PC-3 (cell line): ENCODE data around the gene MDP1. TPM values are rescaled to one million over a fixed set of nuclear protein-coding genes. Genes with fewer than 3 reads are reported as not detected.
A peak's percentile ranks its signal among the peaks of the same experiment; 100 is the strongest.

Source experiments
- ATAC-seq: fragments of 200-7000 bp; cut with Tn5 transposase; 2 replicates; pipeline ENCODE4 v1.9.1; 2020; ENCODE audit warnings: mild to moderate bottlenecking, moderate library complexity
- BruUV-seq: library from RNA; stranded (reverse); fragments of 400-500 nt; replicated peaks from 2 replicates; lab custom pipeline; 2021; lab: Mats Ljungman, UMichigan
- CTCF ChIA-PET: fragments of 300-600 bp; sonication (Branson Sonifier 250); formaldehyde crosslinking; loops from one replicate; lab custom pipeline; 2022; ENCODE audit warnings: antibody characterized with exemption; lab: Charles Lee
- POLR2A ChIA-PET: fragments of 300-600 bp; sonication (Branson Sonifier 250); formaldehyde crosslinking; loops from one replicate; lab custom pipeline; 2022; ENCODE audit warnings: antibody characterized with exemption; ENCODE audit not compliant: unreplicated experiment; lab: Charles Lee
- DNase-seq: peaks from one replicate; pipeline ENCODE4 v3.0.0-alpha.2; 2015
- H2AFZ ChIP-seq: fragments of 300-600 bp; sonication (generic); 2 replicates; pipeline ENCODE4 v1.6.0; 2016; ENCODE audit warnings: antibody characterized with exemption, low read length
- H3F3A ChIP-seq: fragments of 300-600 bp; sonication (generic); one replicate; pipeline ENCODE4 v1.6.0; 2017; ENCODE audit warnings: antibody characterized with exemption, low read length, control low read depth, mild to moderate bottlenecking; ENCODE audit not compliant: unreplicated experiment
- H3K27ac ChIP-seq: fragments of 300-600 bp; sonication (generic); 2 replicates; pipeline ENCODE4 v1.5.1; 2016; ENCODE audit warnings: mild to moderate bottlenecking, low read length
- H3K27me3 ChIP-seq: fragments of 300-600 bp; sonication (generic); 2 replicates; pipeline ENCODE4 v1.6.1; 2016; ENCODE audit warnings: low read length, mixed read lengths
- H3K36me3 ChIP-seq: fragments of 300-600 bp; sonication (generic); 2 replicates; pipeline ENCODE4 v1.6.1; 2016; ENCODE audit warnings: low read depth, mixed run types, low read length, mixed read lengths
- H3K4me1 ChIP-seq: fragments of 300-600 bp; sonication (generic); 2 replicates; pipeline ENCODE4 v1.5.1; 2016; ENCODE audit warnings: low read length; ENCODE audit not compliant: insufficient read depth
- H3K4me2 ChIP-seq: fragments of 300-600 bp; sonication (generic); 2 replicates; pipeline ENCODE4 v1.6.0; 2016; ENCODE audit warnings: low read length
- H3K4me3 ChIP-seq: fragments of 300-600 bp; sonication (generic); 2 replicates; pipeline ENCODE4 v1.5.1; 2016; ENCODE audit warnings: mild to moderate bottlenecking, low read length, mixed read lengths
- H3K79me2 ChIP-seq: fragments of 300-600 bp; sonication (generic); 2 replicates; pipeline ENCODE4 v1.6.1; 2017; ENCODE audit warnings: low read length, mixed read lengths
- H3K9ac ChIP-seq: fragments of 300-600 bp; sonication (generic); 2 replicates; pipeline ENCODE4 v1.6.0; 2016; ENCODE audit warnings: mild to moderate bottlenecking, low read length
- H3K9me2 ChIP-seq: fragments of 300-600 bp; sonication (generic); replicated peaks from 2 replicates; pipeline ENCODE4 v1.6.1; 2016; ENCODE audit warnings: mixed run types, low read length, mixed read lengths
- H3K9me3 ChIP-seq: fragments of 300-600 bp; sonication (generic); 2 replicates; pipeline ENCODE4 v1.6.1; 2016; ENCODE audit warnings: low read length, mixed read lengths
- H4K20me1 ChIP-seq: fragments of 300-600 bp; sonication (generic); 2 replicates; pipeline ENCODE4 v1.6.1; 2016; ENCODE audit warnings: low read length, mixed read lengths
- EZH2 ChIP-seq: fragments of 300-600 bp; sonication (generic); IDR thresholded peaks from one replicate; pipeline ENCODE4 v1.6.1; 2017; ENCODE audit warnings: antibody characterized with exemption, mild to moderate bottlenecking, low read length; ENCODE audit not compliant: unreplicated experiment
- EZH2phosphoT487 ChIP-seq: fragments of 300-600 bp; sonication (generic); IDR thresholded peaks from 2 replicates; pipeline ENCODE4 v1.6.1; 2018; ENCODE audit warnings: mild to moderate bottlenecking, antibody characterized with exemption, low read length, borderline replicate concordance
- intact Hi-C: fragments of 100-400 bp; cut with micrococcal nuclease; formaldehyde crosslinking; loops from 2 replicates; pipeline ENCODE4 v1.9.0; 2023
- total RNA-seq: library from RNA; depleted of rRNA; stranded (reverse); fragments of >200 nt; gene quantifications from 2 replicates; pipeline ENCODE4 v1.2.3, GENCODE V29; 2014
- TF ChIP-seq, protein P1 (sequence below): fragments of 300-600 bp; sonication (generic); conservative IDR thresholded peaks from 2 replicates; pipeline ENCODE4 v1.5.1; 2017; ENCODE audit warnings: antibody characterized with exemption, low read depth, mild to moderate bottlenecking, low read length

MDP1 gene
- total RNA-seq, 1 experiment from 2014 or later: 23.5 TPM

- Histone ChIP-seq H3K4me1 (peaks cover 9% of the 10 kb centered on the region), H3K27me3 (no peaks in the 10 kb centered on the region), H3K27ac (peak overlapping the region; percentile 89), H3K9me2 (no peaks in the 10 kb centered on the region), H4K20me1 (no peaks in the 10 kb centered on the region), H3K36me3 (peaks cover 8% of the 10 kb centered on the region; the same call in 1 of the 2 replicates), H3K9ac (peak overlapping the region; percentile 99), H3K4me2 (peak overlapping the region; percentile 97), H3K9me3 (no peaks in the 10 kb centered on the region), H3F3A (no peaks in the 10 kb centered on the region), H3K79me2 (peaks cover 59% of the 10 kb centered on the region), H3K4me3 (peak overlapping the region; percentile 86), H2AFZ (peak overlapping the region; percentile 99)
- POLR2A ChIA-PET: no interaction called here
- intact Hi-C loops: loop anchor here (1.0 kb wide), 1 partner anchor 46 kb away; no protein-coding TSS in a partner anchor
- CTCF ChIA-PET: no interaction called here
- BruUV-seq: no TSS peak
- ATAC-seq (no peak), DNase-seq (no peak)
- TF ChIP-seq EZH2 (no peak), EZH2phosphoT487 (no peak)
- TF ChIP-seq, protein P1, sequence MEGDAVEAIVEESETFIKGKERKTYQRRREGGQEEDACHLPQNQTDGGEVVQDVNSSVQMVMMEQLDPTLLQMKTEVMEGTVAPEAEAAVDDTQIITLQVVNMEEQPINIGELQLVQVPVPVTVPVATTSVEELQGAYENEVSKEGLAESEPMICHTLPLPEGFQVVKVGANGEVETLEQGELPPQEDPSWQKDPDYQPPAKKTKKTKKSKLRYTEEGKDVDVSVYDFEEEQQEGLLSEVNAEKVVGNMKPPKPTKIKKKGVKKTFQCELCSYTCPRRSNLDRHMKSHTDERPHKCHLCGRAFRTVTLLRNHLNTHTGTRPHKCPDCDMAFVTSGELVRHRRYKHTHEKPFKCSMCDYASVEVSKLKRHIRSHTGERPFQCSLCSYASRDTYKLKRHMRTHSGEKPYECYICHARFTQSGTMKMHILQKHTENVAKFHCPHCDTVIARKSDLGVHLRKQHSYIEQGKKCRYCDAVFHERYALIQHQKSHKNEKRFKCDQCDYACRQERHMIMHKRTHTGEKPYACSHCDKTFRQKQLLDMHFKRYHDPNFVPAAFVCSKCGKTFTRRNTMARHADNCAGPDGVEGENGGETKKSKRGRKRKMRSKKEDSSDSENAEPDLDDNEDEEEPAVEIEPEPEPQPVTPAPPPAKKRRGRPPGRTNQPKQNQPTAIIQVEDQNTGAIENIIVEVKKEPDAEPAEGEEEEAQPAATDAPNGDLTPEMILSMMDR: no peak
These were observed 21.0 kb downstream of the MDP1 start for GRCh38 chr14:24194873-24195185.

DNA sequence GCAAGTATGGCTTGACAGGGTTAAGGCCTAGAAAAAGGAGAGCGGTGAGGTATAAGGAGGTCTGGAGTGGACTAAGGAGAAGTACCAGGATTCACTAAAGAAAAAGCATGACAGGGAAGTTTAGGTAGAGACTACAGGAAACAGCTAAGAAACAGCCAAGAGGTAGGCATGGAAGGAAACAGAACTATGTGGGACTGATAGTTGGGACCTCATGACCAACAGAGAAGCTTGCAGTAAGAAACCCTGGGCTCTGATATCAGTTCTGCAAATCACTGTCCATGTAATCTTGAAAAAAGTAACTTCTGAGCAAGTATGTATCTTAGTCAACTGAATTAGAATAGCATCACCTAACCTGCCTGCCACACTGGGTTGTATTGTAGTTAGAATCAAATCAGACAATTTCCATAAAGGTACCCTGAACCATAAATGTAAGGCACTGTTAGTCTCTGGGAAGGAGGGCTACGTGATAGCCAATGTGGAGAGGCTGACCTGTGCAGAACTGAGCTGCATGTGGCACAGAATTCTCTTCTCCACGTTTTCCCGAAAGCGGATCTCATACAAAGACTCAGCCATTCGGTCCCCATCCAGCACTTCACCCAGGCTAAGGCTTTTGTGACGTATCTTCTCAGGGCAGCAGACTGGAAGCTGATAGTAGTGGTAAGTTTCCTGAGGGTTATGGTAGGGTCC, 21.5 kb downstream of the MDP1 start:
- BruUV-seq: TSS peak; percentile 38
- H3K27ac ChIP-seq: no peak overlapping the region
- H3K9me2 ChIP-seq: no peaks in the 10 kb centered on the region
- DNase-seq (no peak), ATAC-seq (no peak)
- intact Hi-C loops: no loop called here
- no peaks in the 10 kb centered on the region for H3K9me3 ChIP-seq
- peaks cover 59% of the 10 kb centered on the region for H3K79me2 ChIP-seq
- H3K4me3 ChIP-seq: peak overlapping the region; percentile 86
- CTCF ChIA-PET: no interaction called here
- H3F3A ChIP-seq: no peaks in the 10 kb centered on the region
- no peaks in the 10 kb centered on the region for H4K20me1 ChIP-seq
- POLR2A ChIA-PET: no interaction called here
- peaks cover 9% of the 10 kb centered on the region for H3K4me1 ChIP-seq
- no peak overlapping the region for H2AFZ ChIP-seq
- no peaks in the 10 kb centered on the region for H3K27me3 ChIP-seq
- TF ChIP-seq EZH2 (no peak), EZH2phosphoT487 (no peak)
- TF ChIP-seq, protein P1: no peak
- H3K36me3 ChIP-seq: peaks cover 8% of the 10 kb centered on the region; the same call in 1 of the 2 replicates
- peak overlapping the region; percentile 97 for H3K4me2 ChIP-seq
- H3K9ac ChIP-seq: peak overlapping the region; percentile 99; the same call in 1 of the 2 replicates

DNA sequence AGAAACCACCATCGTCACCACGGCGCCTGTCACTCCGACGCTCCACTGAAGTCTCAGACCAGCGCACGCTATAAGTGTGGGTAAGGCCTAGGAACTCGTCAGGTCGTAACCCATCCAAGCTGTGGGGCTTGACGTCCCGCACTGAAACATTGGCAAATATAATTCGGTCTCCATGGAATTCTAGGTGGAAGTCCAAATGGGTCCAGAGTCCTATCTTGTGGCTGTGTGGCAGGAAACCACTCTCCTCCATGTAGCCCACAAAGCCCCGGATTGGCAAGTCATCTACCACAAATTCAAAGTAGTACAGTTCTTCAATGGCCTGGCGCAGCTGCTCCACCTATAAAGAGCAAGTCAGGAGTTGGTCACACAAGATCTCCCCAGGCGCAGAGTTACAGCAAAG, 22.9 kb downstream of the MDP1 start:
- no peaks in the 10 kb centered on the region for H3K9me2 ChIP-seq
- no peak overlapping the region for H3K4me2 ChIP-seq
- peaks cover 8% of the 10 kb centered on the region; the same call in 1 of the 2 replicates for H3K36me3 ChIP-seq
- no peaks in the 10 kb centered on the region for H3K9me3 ChIP-seq
- no peak overlapping the region for H3K9ac ChIP-seq
- no TSS peak for BruUV-seq
- ChIA-PET CTCF (no interaction called here), POLR2A (no interaction called here)
- H4K20me1 ChIP-seq: no peaks in the 10 kb centered on the region
- ATAC-seq: no peak
- H3K79me2 ChIP-seq: peaks cover 66% of the 10 kb centered on the region
- no peaks in the 10 kb centered on the region for H3K27me3 ChIP-seq
- DNase-seq: no peak
- H2AFZ ChIP-seq: no peak overlapping the region
- TF ChIP-seq EZH2 (no peak), EZH2phosphoT487 (no peak)
- TF ChIP-seq, protein P1: no peak
- H3F3A ChIP-seq: no peaks in the 10 kb centered on the region
- H3K4me1 ChIP-seq: peaks cover 10% of the 10 kb centered on the region
- intact Hi-C loops: no loop called here
- H3K27ac ChIP-seq: no peak overlapping the region
- H3K4me3 ChIP-seq: no peak overlapping the region
